ENCODE measurements around the gene BARHL1.

DNA sequence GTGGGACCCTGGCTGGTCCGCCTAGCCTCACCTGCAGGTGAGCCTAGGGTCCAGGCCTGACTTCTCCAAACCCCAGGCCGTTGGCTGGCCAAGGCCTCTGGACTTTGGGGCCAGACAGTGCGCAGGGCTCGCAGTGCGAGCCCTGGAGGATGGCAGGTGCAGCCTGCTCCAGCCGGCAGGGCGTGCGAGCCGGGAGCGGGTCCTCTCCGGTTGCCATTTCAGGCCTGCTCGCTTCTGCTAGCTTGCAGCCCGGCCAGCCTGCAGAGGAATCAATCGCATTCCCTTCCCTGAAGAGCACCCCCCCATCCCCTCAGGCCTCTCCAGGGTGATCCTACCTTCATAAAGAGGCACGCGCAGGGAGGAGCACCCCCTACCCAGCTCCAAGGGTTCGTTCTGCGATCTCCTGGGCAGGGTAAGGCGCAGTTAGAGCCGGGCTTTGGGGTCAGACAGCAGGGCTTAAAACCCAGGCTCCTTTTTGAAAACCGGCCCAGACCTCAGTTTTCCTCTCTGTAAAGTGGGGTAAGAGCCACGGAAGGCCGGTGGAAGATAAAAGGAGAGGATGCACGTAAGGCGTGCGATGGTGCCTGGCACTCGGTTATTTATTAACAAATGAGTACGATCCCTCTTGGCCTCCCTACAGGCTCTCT, 6.2 kb downstream of the BARHL1 start:
- TF ChIP-seq, protein P1, sequence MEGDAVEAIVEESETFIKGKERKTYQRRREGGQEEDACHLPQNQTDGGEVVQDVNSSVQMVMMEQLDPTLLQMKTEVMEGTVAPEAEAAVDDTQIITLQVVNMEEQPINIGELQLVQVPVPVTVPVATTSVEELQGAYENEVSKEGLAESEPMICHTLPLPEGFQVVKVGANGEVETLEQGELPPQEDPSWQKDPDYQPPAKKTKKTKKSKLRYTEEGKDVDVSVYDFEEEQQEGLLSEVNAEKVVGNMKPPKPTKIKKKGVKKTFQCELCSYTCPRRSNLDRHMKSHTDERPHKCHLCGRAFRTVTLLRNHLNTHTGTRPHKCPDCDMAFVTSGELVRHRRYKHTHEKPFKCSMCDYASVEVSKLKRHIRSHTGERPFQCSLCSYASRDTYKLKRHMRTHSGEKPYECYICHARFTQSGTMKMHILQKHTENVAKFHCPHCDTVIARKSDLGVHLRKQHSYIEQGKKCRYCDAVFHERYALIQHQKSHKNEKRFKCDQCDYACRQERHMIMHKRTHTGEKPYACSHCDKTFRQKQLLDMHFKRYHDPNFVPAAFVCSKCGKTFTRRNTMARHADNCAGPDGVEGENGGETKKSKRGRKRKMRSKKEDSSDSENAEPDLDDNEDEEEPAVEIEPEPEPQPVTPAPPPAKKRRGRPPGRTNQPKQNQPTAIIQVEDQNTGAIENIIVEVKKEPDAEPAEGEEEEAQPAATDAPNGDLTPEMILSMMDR (IDR thresholded peaks at IDR 0.05), result no peak
- TF ChIP-seq POLR2A (IDR thresholded peaks at IDR 0.05) (no peak), POLR2AphosphoS5 (IDR thresholded peaks at IDR 0.05) (no peak)

All from prostate gland (tissue), 2 donors.